DMS79 (cell line): ENCODE results near the gene RIPK1.

Experiments
- DNase-seq: peaks from one replicate; lab custom pipeline; 2025; lab: John Stamatoyannopoulos, UW

RIPK1 gene

GRCh38 chr6:3163248-3163594 is 94.9 kb downstream of the RIPK1 start:
- no peak for DNase-seq

GRCh38 chr6:3164388-3164787 is 96.1 kb downstream of the RIPK1 start:
- DNase-seq, result no peak
